Right ventricle myocardium inferior (tissue), 1 donor: ENCODE data around the gene BABAM2. TPM values are rescaled to one million over a fixed set of nuclear protein-coding genes. Genes with fewer than 3 reads are reported as not detected.

Experiments
- ATAC-seq: fragments of 200-7000 bp; cut with Tn5 transposase; one replicate; pipeline ENCODE4 v1.9.1; 2020; ENCODE audit warnings: mild to moderate bottlenecking, moderate library complexity
- DNase-seq: peaks from one replicate; pipeline ENCODE4 v3.0.0; 2021; ENCODE audit errors: missing footprints
- intact Hi-C: fragments of 100-400 bp; cut with DNase I; formaldehyde crosslinking; loops from one replicate; pipeline ENCODE4 v1.11.0; 2022
- total RNA-seq: library from RNA; stranded (reverse); fragmentation: NEBNext Ultra II Directional; extraction: Animal tissue kit (Norgen Biotek cat#: 25700); gene quantifications from one replicate; pipeline ENCODE4 v1.2.1, GENCODE V29; 2021
- donor health status: DM: no; HTN: yes; CAD: no; lungs with severe emphysema.

The BABAM2 gene
- total RNA-seq, 1 donor from 2014 or later, result 53.0 TPM

- no peak for DNase-seq
- intact Hi-C loops, result no loop called here
- ATAC-seq, result no peak
Measured at GRCh38 chr2:28282861-28283646, 392.5 kb downstream of the BABAM2 start.

DNA sequence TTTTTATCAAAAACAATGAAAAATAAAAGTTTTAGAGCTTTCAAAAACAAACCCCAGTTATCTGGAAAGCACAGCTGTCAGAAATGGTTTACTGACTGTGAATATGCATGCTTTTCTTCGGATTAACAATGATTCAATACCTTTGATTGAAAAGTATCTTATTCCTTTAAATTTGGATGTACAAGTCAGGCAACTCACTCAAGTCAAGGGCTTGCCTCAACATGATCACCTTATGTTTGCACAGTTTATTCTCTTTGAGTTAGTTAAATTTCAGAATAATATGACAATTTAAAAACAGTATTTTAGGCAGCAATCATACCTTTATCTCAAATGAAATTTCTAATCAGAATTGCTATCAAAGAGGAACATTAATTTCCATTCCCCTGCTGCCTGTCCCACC, 393.3 kb downstream of the BABAM2 start:
- intact Hi-C loops, result no loop called here
- ATAC-seq, result no peak
- DNase-seq, result no peak

DNA sequence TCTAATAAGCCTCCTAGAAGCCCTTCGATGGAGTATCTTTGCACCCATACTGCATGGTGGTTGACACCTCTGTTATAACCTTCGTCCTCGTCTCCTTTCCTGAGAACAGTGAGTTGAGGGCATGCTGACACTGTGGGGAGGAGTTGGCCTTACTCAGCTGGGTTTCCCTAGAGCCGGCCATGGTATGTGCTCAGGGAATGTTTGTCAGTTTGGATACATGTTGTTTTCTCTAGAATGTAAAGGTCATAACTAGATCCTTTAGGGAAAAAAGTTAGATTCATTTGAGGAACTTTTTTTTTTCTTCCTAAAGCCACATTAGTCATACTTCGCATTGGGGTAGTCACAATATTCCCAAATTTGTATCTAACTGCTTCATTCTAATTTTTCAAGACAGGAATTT, 396.1 kb downstream of the BABAM2 start:
- DNase-seq (no peak), ATAC-seq (no peak)
- intact Hi-C loops, result no loop called here

DNA sequence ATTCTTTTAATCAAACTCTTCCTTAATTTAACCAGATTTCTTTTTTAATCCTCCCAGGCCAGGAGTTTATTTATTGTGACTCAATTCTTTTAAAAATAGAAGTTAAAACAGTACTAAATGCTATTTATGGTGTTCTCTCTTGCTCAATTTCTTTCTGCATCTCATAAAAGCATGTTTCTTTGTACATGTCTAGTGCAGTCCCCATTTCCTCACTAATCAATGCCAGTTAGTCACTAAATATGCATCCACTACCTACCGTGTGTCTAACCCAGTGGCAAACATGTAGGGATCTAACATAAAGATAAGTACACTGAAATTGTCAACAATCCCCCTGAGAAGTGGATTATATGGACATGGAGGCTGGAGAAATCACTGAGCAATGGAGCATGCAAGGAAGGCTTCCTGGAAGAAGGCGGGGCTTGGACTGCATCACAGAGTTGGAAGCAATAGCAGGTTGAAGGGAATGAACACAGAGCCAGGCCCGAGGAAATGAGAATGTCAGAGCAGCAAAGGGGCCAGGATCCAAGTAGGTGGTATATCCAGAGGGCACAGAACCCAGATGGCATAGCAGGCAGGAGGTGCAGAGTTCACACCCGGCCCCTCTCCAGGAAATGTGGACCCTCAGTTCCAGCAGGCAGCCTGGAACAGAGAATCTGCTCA, 396.9 kb downstream of the BABAM2 start:
- ATAC-seq (no peak), DNase-seq (no peak)
- intact Hi-C loops, result no loop called here

- ATAC-seq, result no peak
- intact Hi-C loops, result no loop called here
- DNase-seq, result no peak
Measured at GRCh38 chr2:28288620-28289019, 398.1 kb downstream of the BABAM2 start.

DNA sequence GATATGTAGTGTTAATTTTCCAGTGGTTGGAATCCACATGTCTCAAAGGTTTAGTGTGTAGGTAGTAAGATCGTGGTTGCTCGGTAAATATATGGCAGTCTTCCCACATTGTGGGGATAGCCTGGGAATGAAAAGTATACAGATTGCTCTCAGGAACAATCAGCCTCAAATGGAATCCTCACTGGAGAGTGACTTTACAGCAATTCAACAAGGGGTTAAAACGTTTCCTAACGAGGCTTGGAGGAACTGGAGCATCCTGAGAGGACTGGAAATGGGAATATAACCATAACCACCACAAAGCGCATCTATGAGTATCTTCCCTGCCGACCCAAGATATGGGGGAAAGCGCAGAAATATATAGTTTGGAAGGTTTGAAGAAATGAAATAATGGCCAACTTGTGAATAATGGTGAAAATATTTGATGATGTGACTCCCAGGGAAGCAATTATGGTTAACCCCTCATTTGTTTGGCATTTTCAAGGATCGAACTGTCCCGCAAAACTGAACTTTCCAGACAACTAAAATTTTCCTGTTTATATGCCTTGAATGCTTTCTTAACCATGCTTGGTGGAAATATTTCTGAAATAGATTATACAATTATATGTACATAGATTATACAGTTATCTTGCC, 401.4 kb downstream of the BABAM2 start:
- intact Hi-C loops, result no loop called here
- DNase-seq (no peak), ATAC-seq (no peak)

DNA sequence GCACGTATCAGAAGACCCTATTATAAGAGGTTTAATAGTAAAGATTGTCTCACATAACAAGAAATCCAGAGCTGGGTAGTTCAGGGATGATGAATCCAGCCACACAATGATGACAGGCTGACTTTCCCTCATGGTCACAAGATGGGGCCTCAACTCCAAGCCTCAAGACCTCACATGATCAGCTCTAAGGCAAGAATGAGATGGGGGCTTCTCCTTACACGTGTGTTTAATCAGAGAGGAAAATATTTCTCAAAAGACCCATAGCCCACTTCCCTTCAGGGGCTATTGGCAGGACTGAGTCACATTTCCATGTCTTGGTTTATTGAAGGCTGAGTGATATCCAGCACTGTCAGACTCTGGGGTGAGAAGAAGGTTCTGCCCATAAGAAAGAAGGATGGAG, 402.0 kb downstream of the BABAM2 start:
- ATAC-seq (no peak), DNase-seq (no peak)
- intact Hi-C loops, result no loop called here

GRCh38 chr2:28293416-28293815, 402.9 kb downstream of the BABAM2 start:
- intact Hi-C loops, result no loop called here
- DNase-seq, result no peak
- ATAC-seq, result no peak

DNA sequence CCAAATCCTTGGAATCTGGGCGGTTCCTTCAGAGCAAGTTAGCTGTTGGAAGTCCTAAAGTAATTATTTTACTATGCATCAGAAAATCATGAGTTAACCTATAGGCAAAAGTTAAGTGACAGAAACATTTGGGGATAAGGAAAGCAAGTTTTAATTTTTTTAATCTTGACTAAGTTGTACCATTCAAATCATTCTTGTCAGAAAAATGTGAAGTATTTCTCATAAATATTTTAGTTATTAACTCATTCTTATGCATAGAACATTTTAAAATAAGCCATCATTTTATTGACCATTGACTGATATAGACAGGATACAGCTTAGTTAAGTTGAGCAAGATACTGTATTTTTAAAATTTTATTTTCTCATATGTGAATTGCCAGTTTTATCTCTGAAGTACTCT, 403.9 kb downstream of the BABAM2 start:
- ATAC-seq, result no peak

DNA sequence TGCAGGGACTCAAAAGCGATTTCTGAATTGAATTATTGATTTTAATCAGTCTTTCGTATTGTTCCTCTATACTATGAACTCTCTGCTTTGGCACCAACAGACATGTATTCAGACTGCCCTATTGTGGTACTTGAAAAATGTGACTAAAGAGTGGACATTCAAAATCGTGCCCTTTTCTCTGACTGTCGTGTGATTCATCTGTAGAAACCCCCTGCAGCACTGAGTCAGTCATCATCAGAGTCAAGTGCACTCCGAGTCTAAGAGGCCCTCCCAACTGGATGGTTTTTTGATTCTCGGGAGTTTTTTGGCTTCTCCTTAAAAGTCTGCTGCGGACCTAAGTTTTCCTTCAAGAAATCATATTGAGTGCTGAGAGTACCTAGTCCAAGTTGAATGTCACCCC, 405.7 kb downstream of the BABAM2 start:
- DNase-seq (no peak), ATAC-seq (no peak)
- intact Hi-C loops, result no loop called here

More for the DNA sequence above, 403.9 kb downstream of the BABAM2 start:
- DNase-seq, result no peak
- intact Hi-C loops, result no loop called here

- intact Hi-C loops, result no loop called here
- DNase-seq (no peak), ATAC-seq (no peak)
Measured at GRCh38 chr2:28296904-28297303, 406.4 kb downstream of the BABAM2 start.

- ATAC-seq (no peak), DNase-seq (no peak)
- intact Hi-C loops, result no loop called here
Measured at GRCh38 chr2:28297531-28297930, 407.0 kb downstream of the BABAM2 start.

DNA sequence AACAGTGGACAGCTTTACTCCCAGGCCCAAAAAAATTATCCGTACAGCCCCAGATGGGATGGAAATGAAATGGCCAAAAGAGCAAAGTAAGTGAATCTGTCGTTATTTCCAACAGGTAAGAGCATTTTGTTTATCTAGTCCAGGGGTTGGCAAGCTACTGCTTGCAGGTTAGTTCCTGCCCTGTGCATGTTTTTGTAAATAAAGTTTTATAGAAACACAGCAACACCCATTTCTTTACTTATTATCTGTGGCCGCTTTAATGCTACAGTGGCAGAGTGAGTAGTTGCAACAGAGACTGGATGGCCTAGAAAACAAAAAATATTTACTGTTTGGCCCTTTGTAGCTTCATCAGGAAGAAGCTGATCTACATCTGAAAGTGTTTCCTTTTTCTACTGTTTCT, 407.9 kb downstream of the BABAM2 start:
- ATAC-seq, result no peak
- DNase-seq, result no peak
- intact Hi-C loops, result no loop called here

DNA sequence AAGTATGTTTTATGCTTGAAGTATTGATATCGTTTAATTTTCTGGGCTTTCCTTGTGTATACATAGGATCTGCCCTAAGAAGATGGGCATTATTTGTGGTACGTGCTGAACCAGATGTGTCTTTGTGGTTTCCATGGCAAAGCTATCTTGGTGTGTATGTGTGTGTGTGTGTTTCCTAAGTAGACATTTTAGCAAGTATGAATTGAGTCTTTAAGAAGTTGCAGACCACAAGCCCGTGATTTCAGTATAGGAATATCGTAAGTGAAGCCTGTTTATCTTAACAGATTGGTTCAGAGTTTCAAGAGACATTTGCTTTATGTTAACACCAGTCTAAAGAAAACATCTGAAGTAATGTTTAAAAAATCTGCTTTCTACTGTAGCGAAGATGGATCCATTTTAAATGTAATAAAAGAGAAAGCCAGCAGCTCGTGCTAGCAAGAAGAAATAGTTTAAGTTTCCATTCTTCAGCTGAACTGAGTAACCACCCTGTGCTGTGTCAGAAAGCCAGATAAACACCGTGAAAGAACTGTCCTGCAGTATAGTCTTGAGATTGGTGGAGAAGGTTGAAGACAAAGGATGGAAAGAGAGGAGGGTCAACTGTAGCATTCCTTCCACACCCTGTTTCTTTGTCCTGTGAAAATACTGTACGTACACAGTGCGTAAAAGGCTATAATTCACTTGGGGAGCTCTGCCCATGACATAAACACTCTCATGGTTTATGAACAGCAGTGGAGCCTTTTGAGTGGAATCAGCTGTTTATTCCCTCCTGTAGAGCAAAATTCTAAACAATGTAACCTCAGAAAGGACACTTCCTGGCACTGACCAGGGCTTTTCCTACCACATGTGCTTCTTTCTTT, 410.2 kb downstream of the BABAM2 start:
- DNase-seq (no peak), ATAC-seq (no peak)
- intact Hi-C loops, result no loop called here

GRCh38 chr2:28305202-28305601, 414.7 kb downstream of the BABAM2 start:
- intact Hi-C loops, result no loop called here
- ATAC-seq (no peak), DNase-seq (no peak)

GRCh38 chr2:28310107-28310506, 419.6 kb downstream of the BABAM2 start:
- no peak for DNase-seq
- no peak for ATAC-seq
- intact Hi-C loops, result no loop called here

- ATAC-seq (peak; percentile 53), DNase-seq (no peak)
- intact Hi-C loops, result loop anchor here (1.0 to 2.0 kb wide), 2 partner anchors 15 to 22 kb away; no protein-coding TSS in a partner anchor
Measured at GRCh38 chr2:28311660-28312249, 421.2 kb downstream of the BABAM2 start.

GRCh38 chr2:28312307-28313219, 422.0 kb downstream of the BABAM2 start:
- intact Hi-C loops, result loop anchor here (1.0 to 2.0 kb wide), 2 partner anchors 14 to 21 kb away; no protein-coding TSS in a partner anchor
- DNase-seq, result no peak
- ATAC-seq, result peak; percentile 20
